Endothelial cell of coronary artery (primary cell): ENCODE results near the gene GLT6D1. TPM values are rescaled to one million over a fixed set of nuclear protein-coding genes. Genes with fewer than 3 reads are reported as not detected.

Experiments used
- total RNA-seq: library from RNA; depleted of rRNA; stranded (reverse); fragments of >200 nt; gene quantifications from 2 replicates; pipeline ENCODE4 v1.2.3, GENCODE V29; 2014

Gene GLT6D1
- not detected in 2 replicates for total RNA-seq

GRCh38 chr9:135639196-135639595 lies at the start of gene GLT6D1:
Gene GLT6D1, minus strand, starts transcription at chr9:135639540. Its CDS starts 353 bp downstream, at chr9:135639187.

GRCh38 chr9:135662758-135663450 lies 23.6 kb upstream of the GLT6D1 start, which contains the start of gene LCN9:
Gene LCN9, plus strand, starts transcription at chr9:135663309. Its CDS starts 13 bp downstream, at chr9:135663322.

Other genes starting within 250 kb of the GLT6D1 start
- 14.8 and 19.1 TPM in 2 replicates for gene PPP1R26, start 159.8 kb downstream of the GLT6D1 start, total RNA-seq
- gene MRPS2, start 138.9 kb downstream of the GLT6D1 start, total RNA-seq = 18.9 and 20.5 TPM in 2 replicates
- gene LCN1, start 118.1 kb downstream of the GLT6D1 start, total RNA-seq = 0.66 TPM in 1 of 2 replicates, not detected in the other
- not detected in 2 replicates for gene OBP2A, start 93.4 kb downstream of the GLT6D1 start, total RNA-seq
- not detected in 2 replicates for gene PAEP, start 77.8 kb downstream of the GLT6D1 start, total RNA-seq
- not detected in 2 replicates for gene LCN9, start 23.8 kb upstream of the GLT6D1 start, total RNA-seq
- 0.09 TPM in 1 of 2 replicates, not detected in the other for gene SOHLH1, start 59.9 kb upstream of the GLT6D1 start, total RNA-seq
- under 0.01 and 0.09 TPM in 2 replicates for gene KCNT1, start 62.6 kb upstream of the GLT6D1 start, total RNA-seq